ENCODE measurements around the gene GJB3. TPM values are rescaled to one million over a fixed set of nuclear protein-coding genes. Genes with fewer than 3 reads are reported as not detected.
A peak's percentile ranks its signal among the peaks of the same experiment; 100 is the strongest.

Gene GJB3
- total RNA-seq, 1 experiment from 2014 or later, result 63.0 TPM

DNA sequence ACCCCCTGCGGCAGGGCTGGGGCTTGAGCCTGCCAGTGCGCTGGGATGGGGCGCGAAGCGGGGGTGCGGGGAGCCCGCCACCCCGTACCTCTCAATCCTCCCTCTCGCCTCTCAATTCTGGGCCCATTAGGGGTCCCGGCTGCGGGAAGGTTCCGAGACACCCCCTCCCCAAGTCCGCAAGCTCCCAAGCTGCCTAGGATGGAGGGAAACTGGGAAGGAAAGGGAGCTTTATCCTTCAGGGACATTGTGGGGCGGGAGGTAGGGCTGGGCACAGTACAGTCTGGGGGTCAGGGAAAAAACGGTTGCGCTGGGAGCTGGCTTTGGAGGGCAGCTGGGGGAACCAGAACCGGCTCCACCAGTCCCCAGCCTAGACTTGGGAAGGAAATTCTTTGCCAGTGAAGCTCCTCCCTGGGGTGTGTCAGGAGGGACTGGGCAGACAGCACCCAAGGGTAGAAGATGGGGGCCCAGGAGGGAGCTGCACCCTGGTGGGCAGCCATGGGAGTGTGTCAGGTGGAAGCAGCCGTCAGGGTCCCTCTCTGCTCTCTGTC is 904 bp downstream of the GJB3 start:
- H4K20me1 ChIP-seq (ENCODE audit: insufficient read depth), result peaks cover 30% of the 10 kb centered on the region
- no peaks in the 10 kb centered on the region for H3K9me2 ChIP-seq (ENCODE audit: insufficient read depth)
- ChIA-PET CTCF (interaction anchor here (0.7 to 1.9 kb wide), 5 partner anchors 19 to 37 kb away, joined by 3 to 11 read pairs (median 5); partner anchors contain the start of genes GJB4 and GJB5), POLR2A (ENCODE audit: unreplicated experiment) (interaction anchor here (0.6 to 2.2 kb wide), 9 partner anchors 18 to 1607 kb away, joined by 3 to 27 read pairs (median 6); partner anchors contain the start of genes GJB4, GJB5 and NCDN)
- intact Hi-C loops (cut with micrococcal nuclease; ENCODE audit: unreplicated experiment), result loop anchor here (1.0 kb wide), 2 partner anchors 19 to 23 kb away; partner anchors contain the start of gene GJB4
- H3K4me3 ChIP-seq, result peak overlapping the region; percentile 98
- peaks cover 63% of the 10 kb centered on the region for H3K4me1 ChIP-seq (replicated peaks; ENCODE audit: insufficient read depth)
- no peaks in the 10 kb centered on the region for H3K9me3 ChIP-seq (ENCODE audit: insufficient read depth, low read depth)
- TF ChIP-seq, protein P1, sequence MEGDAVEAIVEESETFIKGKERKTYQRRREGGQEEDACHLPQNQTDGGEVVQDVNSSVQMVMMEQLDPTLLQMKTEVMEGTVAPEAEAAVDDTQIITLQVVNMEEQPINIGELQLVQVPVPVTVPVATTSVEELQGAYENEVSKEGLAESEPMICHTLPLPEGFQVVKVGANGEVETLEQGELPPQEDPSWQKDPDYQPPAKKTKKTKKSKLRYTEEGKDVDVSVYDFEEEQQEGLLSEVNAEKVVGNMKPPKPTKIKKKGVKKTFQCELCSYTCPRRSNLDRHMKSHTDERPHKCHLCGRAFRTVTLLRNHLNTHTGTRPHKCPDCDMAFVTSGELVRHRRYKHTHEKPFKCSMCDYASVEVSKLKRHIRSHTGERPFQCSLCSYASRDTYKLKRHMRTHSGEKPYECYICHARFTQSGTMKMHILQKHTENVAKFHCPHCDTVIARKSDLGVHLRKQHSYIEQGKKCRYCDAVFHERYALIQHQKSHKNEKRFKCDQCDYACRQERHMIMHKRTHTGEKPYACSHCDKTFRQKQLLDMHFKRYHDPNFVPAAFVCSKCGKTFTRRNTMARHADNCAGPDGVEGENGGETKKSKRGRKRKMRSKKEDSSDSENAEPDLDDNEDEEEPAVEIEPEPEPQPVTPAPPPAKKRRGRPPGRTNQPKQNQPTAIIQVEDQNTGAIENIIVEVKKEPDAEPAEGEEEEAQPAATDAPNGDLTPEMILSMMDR (conservative IDR thresholded peaks at IDR 0.05), result peak; percentile 37; the same call in 1 of the 2 replicates
- no peak for TF ChIP-seq EZH2 (IDR thresholded peaks at IDR 0.05; ENCODE audit: low read depth)
- peaks cover 26% of the 10 kb centered on the region; the same call in 1 of the 2 replicates for H3K36me3 ChIP-seq (ENCODE audit: low read depth)
- H3K27ac ChIP-seq, result peak overlapping the region; percentile 92
- H3K79me2 ChIP-seq (ENCODE audit: low read depth), result peaks cover 57% of the 10 kb centered on the region
- no peaks in the 10 kb centered on the region for H3K27me3 ChIP-seq (ENCODE audit: insufficient read depth, low read depth)
- peak overlapping the region; percentile 97 for H3K4me2 ChIP-seq
- H3F3A ChIP-seq (ENCODE audit: insufficient read depth, low read depth), result peaks cover 65% of the 10 kb centered on the region
- peak; percentile 77 to 78 for DNase-seq
- H2AFZ ChIP-seq, result peak overlapping the region; percentile 86
- BruUV-seq (replicated peaks), result no TSS peak

DNA sequence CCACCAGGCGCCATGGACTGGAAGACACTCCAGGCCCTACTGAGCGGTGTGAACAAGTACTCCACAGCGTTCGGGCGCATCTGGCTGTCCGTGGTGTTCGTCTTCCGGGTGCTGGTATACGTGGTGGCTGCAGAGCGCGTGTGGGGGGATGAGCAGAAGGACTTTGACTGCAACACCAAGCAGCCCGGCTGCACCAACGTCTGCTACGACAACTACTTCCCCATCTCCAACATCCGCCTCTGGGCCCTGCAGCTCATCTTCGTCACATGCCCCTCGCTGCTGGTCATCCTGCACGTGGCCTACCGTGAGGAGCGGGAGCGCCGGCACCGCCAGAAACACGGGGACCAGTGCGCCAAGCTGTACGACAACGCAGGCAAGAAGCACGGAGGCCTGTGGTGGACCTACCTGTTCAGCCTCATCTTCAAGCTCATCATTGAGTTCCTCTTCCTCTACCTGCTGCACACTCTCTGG is 3.8 kb downstream of the GJB3 start:
- CTCF ChIA-PET, result no interaction called here
- Histone ChIP-seq H3F3A (ENCODE audit: insufficient read depth, low read depth) (peaks cover 61% of the 10 kb centered on the region), H3K27ac (no peak overlapping the region), H3K4me3 (no peak overlapping the region), H3K4me2 (peak overlapping the region; percentile 97; the same call in 1 of the 2 replicates), H4K20me1 (ENCODE audit: insufficient read depth) (peaks cover 30% of the 10 kb centered on the region), H3K9me2 (ENCODE audit: insufficient read depth) (no peaks in the 10 kb centered on the region), H3K79me2 (ENCODE audit: low read depth) (peaks cover 57% of the 10 kb centered on the region), H3K9me3 (ENCODE audit: insufficient read depth, low read depth) (no peaks in the 10 kb centered on the region), H2AFZ (no peak overlapping the region), H3K4me1 (replicated peaks; ENCODE audit: insufficient read depth) (peaks cover 35% of the 10 kb centered on the region), H3K27me3 (ENCODE audit: insufficient read depth, low read depth) (no peaks in the 10 kb centered on the region), H3K36me3 (ENCODE audit: low read depth) (peaks cover 26% of the 10 kb centered on the region; the same call in 1 of the 2 replicates)
- POLR2A ChIA-PET (ENCODE audit: unreplicated experiment), result no interaction called here
- no TSS peak for BruUV-seq (replicated peaks)
- TF ChIP-seq, protein P1 (conservative IDR thresholded peaks at IDR 0.05), result no peak
- TF ChIP-seq EZH2 (IDR thresholded peaks at IDR 0.05; ENCODE audit: low read depth), result no peak
- intact Hi-C loops (cut with micrococcal nuclease; ENCODE audit: unreplicated experiment), result loop anchor here (5.0 kb wide), 1 partner anchor 83 kb away; no protein-coding TSS in a partner anchor
- DNase-seq, result no peak

DNA sequence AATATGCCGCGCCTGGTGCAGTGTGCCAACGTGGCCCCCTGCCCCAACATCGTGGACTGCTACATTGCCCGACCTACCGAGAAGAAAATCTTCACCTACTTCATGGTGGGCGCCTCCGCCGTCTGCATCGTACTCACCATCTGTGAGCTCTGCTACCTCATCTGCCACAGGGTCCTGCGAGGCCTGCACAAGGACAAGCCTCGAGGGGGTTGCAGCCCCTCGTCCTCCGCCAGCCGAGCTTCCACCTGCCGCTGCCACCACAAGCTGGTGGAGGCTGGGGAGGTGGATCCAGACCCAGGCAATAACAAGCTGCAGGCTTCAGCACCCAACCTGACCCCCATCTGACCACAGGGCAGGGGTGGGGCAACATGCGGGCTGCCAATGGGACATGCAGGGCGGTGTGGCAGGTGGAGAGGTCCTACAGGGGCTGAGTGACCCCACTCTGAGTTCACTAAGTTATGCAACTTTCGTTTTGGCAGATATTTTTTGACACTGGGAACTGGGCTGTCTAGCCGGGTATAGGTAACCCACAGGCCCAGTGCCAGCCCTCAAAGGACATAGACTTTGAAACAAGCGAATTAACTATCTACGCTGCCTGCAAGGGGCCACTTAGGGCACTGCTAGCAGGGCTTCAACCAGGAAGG is 4.3 kb downstream of the GJB3 start:
- Histone ChIP-seq H3K36me3 (ENCODE audit: low read depth) (peaks cover 26% of the 10 kb centered on the region; the same call in 1 of the 2 replicates), H3K4me1 (replicated peaks; ENCODE audit: insufficient read depth) (peaks cover 29% of the 10 kb centered on the region), H4K20me1 (ENCODE audit: insufficient read depth) (peaks cover 30% of the 10 kb centered on the region), H3K27ac (no peak overlapping the region), H3K9me2 (ENCODE audit: insufficient read depth) (no peaks in the 10 kb centered on the region), H3K4me3 (no peak overlapping the region), H3K27me3 (ENCODE audit: insufficient read depth, low read depth) (no peaks in the 10 kb centered on the region), H3K79me2 (ENCODE audit: low read depth) (peaks cover 52% of the 10 kb centered on the region), H2AFZ (no peak overlapping the region), H3K4me2 (no peak overlapping the region), H3F3A (ENCODE audit: insufficient read depth, low read depth) (peaks cover 55% of the 10 kb centered on the region), H3K9me3 (ENCODE audit: insufficient read depth, low read depth) (no peaks in the 10 kb centered on the region)
- BruUV-seq (replicated peaks), result no TSS peak
- POLR2A ChIA-PET (ENCODE audit: unreplicated experiment), result no interaction called here
- intact Hi-C loops (cut with micrococcal nuclease; ENCODE audit: unreplicated experiment), result loop anchor here (5.0 kb wide), 1 partner anchor 82 kb away; no protein-coding TSS in a partner anchor
- DNase-seq, result no peak
- CTCF ChIA-PET, result interaction anchor here (0.6 kb wide), 1 partner anchor 575 kb away, joined by 6 read pairs; no protein-coding TSS in a partner anchor
- no peak for TF ChIP-seq EZH2 (IDR thresholded peaks at IDR 0.05; ENCODE audit: low read depth)
- TF ChIP-seq, protein P1 (conservative IDR thresholded peaks at IDR 0.05), result no peak
